D721Med (cell line): ENCODE measurements around the gene PRKN.

Experiments
- DNase-seq: peaks from one replicate; pipeline ENCODE4 v3.0.0; 2011; ENCODE audit warnings: low spot score; ENCODE audit not compliant: insufficient read length
- FAIRE-seq: peaks from 2 replicates; lab custom pipeline; 2011; peaks lifted over from hg19 to GRCh38; lab: Jason Lieb, UNC
- TF ChIP-seq, protein P1 (sequence below): IDR thresholded peaks from 2 replicates; pipeline ENCODE4 v1.5.1; 2012; ENCODE audit warnings: mild to moderate bottlenecking, control low read depth; ENCODE audit not compliant: insufficient read depth; ENCODE audit errors: missing control alignments

The PRKN gene

DNA sequence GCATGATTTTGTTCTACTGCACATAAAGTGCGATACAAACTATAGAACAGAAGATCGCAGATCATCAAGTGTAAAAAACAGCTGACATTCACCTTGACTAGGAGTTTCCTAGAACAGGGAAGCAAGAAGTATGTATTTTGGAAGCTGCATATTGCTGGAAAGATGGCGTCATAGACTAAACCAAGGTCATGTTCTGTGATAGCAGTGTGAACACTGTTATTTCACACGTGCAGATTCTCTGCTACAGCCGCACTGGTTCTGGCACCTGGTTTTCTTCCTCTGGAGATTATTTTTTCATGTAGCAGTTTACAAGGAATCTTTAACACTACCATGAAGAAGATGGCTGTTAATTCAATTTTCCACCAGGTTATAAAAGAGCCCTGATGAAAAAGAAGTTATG is 681.2 kb downstream of the PRKN start:
- TF ChIP-seq, protein P1, sequence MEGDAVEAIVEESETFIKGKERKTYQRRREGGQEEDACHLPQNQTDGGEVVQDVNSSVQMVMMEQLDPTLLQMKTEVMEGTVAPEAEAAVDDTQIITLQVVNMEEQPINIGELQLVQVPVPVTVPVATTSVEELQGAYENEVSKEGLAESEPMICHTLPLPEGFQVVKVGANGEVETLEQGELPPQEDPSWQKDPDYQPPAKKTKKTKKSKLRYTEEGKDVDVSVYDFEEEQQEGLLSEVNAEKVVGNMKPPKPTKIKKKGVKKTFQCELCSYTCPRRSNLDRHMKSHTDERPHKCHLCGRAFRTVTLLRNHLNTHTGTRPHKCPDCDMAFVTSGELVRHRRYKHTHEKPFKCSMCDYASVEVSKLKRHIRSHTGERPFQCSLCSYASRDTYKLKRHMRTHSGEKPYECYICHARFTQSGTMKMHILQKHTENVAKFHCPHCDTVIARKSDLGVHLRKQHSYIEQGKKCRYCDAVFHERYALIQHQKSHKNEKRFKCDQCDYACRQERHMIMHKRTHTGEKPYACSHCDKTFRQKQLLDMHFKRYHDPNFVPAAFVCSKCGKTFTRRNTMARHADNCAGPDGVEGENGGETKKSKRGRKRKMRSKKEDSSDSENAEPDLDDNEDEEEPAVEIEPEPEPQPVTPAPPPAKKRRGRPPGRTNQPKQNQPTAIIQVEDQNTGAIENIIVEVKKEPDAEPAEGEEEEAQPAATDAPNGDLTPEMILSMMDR, result no peak
- DNase-seq (no peak), FAIRE-seq (no peak)

- FAIRE-seq, result no peak
- TF ChIP-seq, protein P1, result no peak
- no peak for DNase-seq
Observed at GRCh38 chr6:162032620-162033019, 694.9 kb downstream of the PRKN start.

GRCh38 chr6:162029873-162030576 is 697.5 kb downstream of the PRKN start:
- no peak for FAIRE-seq
- TF ChIP-seq, protein P1, result no peak
- no peak for DNase-seq

DNA sequence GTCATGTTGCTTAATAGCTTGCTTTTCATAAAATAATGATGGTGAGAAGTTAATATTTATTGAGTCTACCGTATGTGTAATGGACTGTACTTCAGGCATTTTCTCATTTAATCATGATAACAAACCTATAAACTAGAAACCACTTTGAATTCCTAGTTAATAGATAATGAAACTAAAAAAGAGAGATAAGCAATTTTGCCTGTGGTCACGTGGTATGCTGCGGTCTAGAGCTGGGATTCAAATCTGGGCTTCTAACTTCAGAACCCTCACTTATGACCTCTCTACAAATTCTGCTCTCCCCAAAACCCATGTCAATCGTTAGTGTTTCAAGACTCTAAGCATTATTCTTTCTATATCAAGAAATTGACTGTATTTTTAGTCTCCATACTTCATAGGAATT is 700.7 kb downstream of the PRKN start:
- DNase-seq (no peak), FAIRE-seq (no peak)
- TF ChIP-seq, protein P1, result no peak

GRCh38 chr6:162026031-162026430 is 701.5 kb downstream of the PRKN start:
- TF ChIP-seq, protein P1, result no peak
- DNase-seq (no peak), FAIRE-seq (no peak)

DNA sequence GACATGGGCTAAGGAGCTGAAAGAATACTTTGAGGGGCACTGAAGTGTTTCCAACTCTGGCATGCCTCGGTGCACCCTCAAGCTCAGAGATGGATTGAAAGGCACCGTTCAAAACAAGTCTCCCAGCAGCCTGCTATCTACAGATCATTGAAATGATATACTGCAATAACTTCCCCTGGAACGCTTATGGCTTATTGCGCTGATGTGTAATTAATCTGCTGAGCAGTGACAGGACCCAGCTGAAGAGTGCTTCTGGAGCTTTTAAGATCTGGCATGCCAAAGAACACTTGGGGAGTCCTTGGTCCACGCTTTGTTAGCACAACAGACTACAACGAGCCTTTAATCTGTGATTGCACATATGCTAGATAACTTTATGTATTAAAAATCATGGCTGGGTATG is 708.2 kb downstream of the PRKN start:
- no peak for DNase-seq
- no peak for FAIRE-seq
- TF ChIP-seq, protein P1, result no peak

DNA sequence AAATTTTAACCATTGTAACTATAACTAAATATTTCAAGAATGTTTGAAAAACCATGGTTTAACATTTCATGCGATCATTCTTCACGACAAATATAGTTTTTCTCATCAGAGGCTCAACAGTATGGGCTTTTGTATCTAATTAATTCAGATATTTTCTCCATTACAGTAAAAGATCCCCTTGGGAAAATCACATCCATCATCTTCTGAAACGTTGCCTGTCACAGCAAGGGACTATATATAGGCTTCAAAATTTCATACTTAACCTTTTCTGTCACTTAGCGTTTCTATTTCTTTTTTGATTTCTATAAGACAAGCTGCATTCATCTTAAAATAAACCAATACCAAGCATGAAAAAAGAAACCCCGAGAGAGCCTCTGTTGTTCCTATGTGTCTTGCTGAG is 710.0 kb downstream of the PRKN start:
- FAIRE-seq (no peak), DNase-seq (no peak)
- TF ChIP-seq, protein P1, result no peak
